B cell (primary cell): Measurements from ENCODE around the gene SLC43A3. TPM values are rescaled to one million over a fixed set of nuclear protein-coding genes. Genes with fewer than 3 reads are reported as not detected.

Experiments used
- ATAC-seq: fragments of 200-7000 bp; cut with Tn5 transposase; one replicate; pipeline ENCODE4 v1.10.0; 2021; ENCODE audit warnings: low read depth, mild to moderate bottlenecking, moderate number of reproducible peaks, moderate library complexity
- CTCF ChIA-PET: fragments of 350-600 bp; sonication (Branson Sonifier 250); formaldehyde crosslinking; loops from one replicate; lab custom pipeline; 2021; ENCODE audit warnings: antibody characterized with exemption, inconsistent platforms; lab: Charles Lee
- POLR2A ChIA-PET: fragments of 350-600 bp; sonication (Branson Sonifier 250); formaldehyde crosslinking; loops from one replicate; lab custom pipeline; 2021; ENCODE audit warnings: antibody characterized with exemption; lab: Charles Lee
- DNase-seq: peaks from one replicate; pipeline ENCODE4 v3.0.0; 2013
- H2AFZ ChIP-seq: 2 replicates; pipeline ENCODE4 v1.6.1; 2012; ENCODE audit warnings: mild to moderate bottlenecking, low read depth, low read length; ENCODE audit not compliant: insufficient read depth, poor library complexity, severe bottlenecking
- H3K27ac ChIP-seq, 2 donors: 1 replicate in 1 of 2; 2 replicates in 1 of 2; pipeline ENCODE4 v1.5.1; 2012 to 2013; ENCODE audit warnings: low read length in 2 of 2, mild to moderate bottlenecking in 2 of 2, moderate library complexity in 1 of 2
- H3K27me3 ChIP-seq, 4 experiments: fragments of 200-600 bp in 1 of 4; sonication (generic) in 1 of 4; replicated peaks in 1 of 4; 1 replicate in 2 of 4; 2 replicates in 2 of 4; pipeline versions ENCODE4 v1.6.1 to v1.7.0; 2013 to 2016; ENCODE audit warnings: low read length in 3 of 4, mild to moderate bottlenecking in 2 of 4, mixed read lengths in 1 of 4, moderate library complexity in 1 of 4; ENCODE audit not compliant: insufficient read depth in 4 of 4, control insufficient read depth in 3 of 4; ENCODE audit errors: control extremely low read depth in 1 of 4
- H3K36me3 ChIP-seq, 2 experiments: replicated peaks in 1 of 2; 1 replicate in 1 of 2; 2 replicates in 1 of 2; pipeline versions ENCODE4 v1.6.1 to v1.7.1; 2013; ENCODE audit warnings: low read length in 1 of 2; ENCODE audit not compliant: insufficient read depth in 2 of 2, control insufficient read depth in 1 of 2; ENCODE audit errors: control extremely low read depth in 1 of 2, extremely low read depth in 1 of 2
- H3K4me1 ChIP-seq, 2 donors: fragments of 200-600 bp in 1 of 2; sonication (generic) in 1 of 2; 1 replicate in 1 of 2; 2 replicates in 1 of 2; pipeline versions ENCODE4 v1.5.1 to v1.6.1; 2013 to 2017; ENCODE audit warnings: low read length in 2 of 2; ENCODE audit not compliant: control insufficient read depth in 2 of 2, insufficient read depth in 2 of 2
- H3K4me2 ChIP-seq: replicated peaks from 2 replicates; pipeline ENCODE3; 2012; ENCODE audit warnings: mild to moderate bottlenecking, low read depth, low read length; ENCODE audit not compliant: poor library complexity, severe bottlenecking
- H3K4me3 ChIP-seq, 5 experiments: fragments of 200-600 bp in 1 of 5; sonication (generic) in 1 of 5; 1 replicate in 3 of 5; 2 replicates in 2 of 5; pipeline versions ENCODE4 v1.5.1 to v1.7.0; 2011 to 2016; ENCODE audit warnings: low read length in 4 of 5, mild to moderate bottlenecking in 4 of 5, low read depth in 2 of 5, control low read depth in 1 of 5, moderate library complexity in 1 of 5; ENCODE audit not compliant: insufficient read depth in 1 of 5; ENCODE audit errors: control extremely low read depth in 1 of 5, extremely low read depth in 1 of 5
- H3K79me2 ChIP-seq: fragments of 200-600 bp; sonication (generic); one replicate; pipeline ENCODE4 v1.6.0; 2016; ENCODE audit warnings: low read length; ENCODE audit not compliant: control insufficient read depth, insufficient read depth
- H3K9ac ChIP-seq: fragments of 200-600 bp; sonication (generic); 2 replicates; pipeline ENCODE4 v1.6.1; 2017; ENCODE audit warnings: mild to moderate bottlenecking, low read length, moderate library complexity
- H3K9me3 ChIP-seq, 3 donors: one replicate each; pipeline versions ENCODE4 v1.6.1 to v1.7.1; 2013; ENCODE audit warnings: low read length in 2 of 3; ENCODE audit not compliant: control insufficient read depth in 2 of 3, insufficient read depth in 1 of 3; ENCODE audit errors: control extremely low read depth in 1 of 3
- H4K20me1 ChIP-seq: 2 replicates; pipeline ENCODE4 v1.6.0; 2012; ENCODE audit warnings: mild to moderate bottlenecking, low read length; ENCODE audit not compliant: insufficient read depth, control insufficient read depth, poor library complexity, severe bottlenecking
- H3K27ac Mint-ChIP-seq: one replicate; pipeline ENCODE4 v1.8.0; 2021; ENCODE audit warnings: mixed read lengths
- H3K27me3 Mint-ChIP-seq: one replicate; pipeline ENCODE4 v1.8.0; 2021; ENCODE audit warnings: mixed read lengths
- H3K4me1 Mint-ChIP-seq: one replicate; pipeline ENCODE4 v1.8.0; 2021; ENCODE audit warnings: mixed read lengths
- H3K4me3 Mint-ChIP-seq: one replicate; pipeline ENCODE4 v1.8.0; 2021; ENCODE audit warnings: mixed read lengths
- H3K9me3 Mint-ChIP-seq: one replicate; pipeline ENCODE4 v1.8.0; 2022; ENCODE audit warnings: mixed read lengths; ENCODE audit not compliant: insufficient read depth
- CTCF ChIP-seq: fragments of 200-600 bp; IDR thresholded peaks from one replicate; pipeline ENCODE4 v1.8.0; 2022; ENCODE audit warnings: antibody characterized with exemption, mild to moderate bottlenecking
- EZH2 ChIP-seq: IDR thresholded peaks from 2 replicates; pipeline ENCODE4 v1.6.1; 2012; ENCODE audit warnings: borderline replicate concordance, low read depth, mild to moderate bottlenecking, moderate library complexity, low read length; ENCODE audit not compliant: insufficient read depth, poor library complexity, severe bottlenecking
- WGBS: methylation state at CpG from one replicate; pipeline ENCODE4 v1.1.5; 2013; ENCODE audit warnings: missing lambda C conversion rate; ENCODE audit not compliant: insufficient coverage; 5-methylcytosine and 5-hydroxymethylcytosine counted together
- intact Hi-C: fragments of 100-400 bp; cut with micrococcal nuclease; formaldehyde crosslinking; loops from one replicate; pipeline ENCODE4 v1.10.0; 2022
- polyA plus RNA-seq: library from polyadenylated mRNA; depleted of rRNA; stranded (reverse); fragments of >200 nt; gene quantifications from 2 replicates; pipeline ENCODE4 v1.2.3, GENCODE V29; 2012
- total RNA-seq, 2 donors: library from RNA; stranded (reverse); fragments of 120-200 nt in 1 of 2; gene quantifications; 1 replicate in 1 of 2; 2 replicates in 1 of 2; pipeline versions ENCODE4 v1.2.3 to v1.2.4, GENCODE V29; 2013 to 2022

The SLC43A3 gene
- total and polyA plus RNA-seq, 2 donors (not counting 1 experiment from before 2014, with no cell fraction given) = 7.6 to 20.9 TPM

GRCh38 chr11:57370941-57371340 lies 56.0 kb downstream of the SLC43A3 start:
- H3K27me3 Mint-ChIP-seq = peaks cover 11% of the 10 kb centered on the region
- no peak overlapping the region for H2AFZ ChIP-seq
- H3K4me3 Mint-ChIP-seq = no peak overlapping the region
- POLR2A ChIA-PET = no interaction called here
- H3K4me2 ChIP-seq = no peak overlapping the region
- H3K4me1 ChIP-seq = no peaks in the 10 kb centered on the region
- H3K9ac ChIP-seq = no peak overlapping the region
- H3K4me1 Mint-ChIP-seq = no peaks in the 10 kb centered on the region
- CTCF ChIA-PET = no interaction called here
- no peak overlapping the region for H3K27ac ChIP-seq
- no peak for TF ChIP-seq EZH2
- no peak for TF ChIP-seq CTCF
- H3K36me3 ChIP-seq = no peaks in the 10 kb centered on the region
- ATAC-seq = no peak
- H3K4me3 ChIP-seq = no peak overlapping the region
- DNase-seq = no peak
- no peaks in the 10 kb centered on the region for H3K79me2 ChIP-seq
- H3K9me3 ChIP-seq = no peaks in the 10 kb centered on the region
- H3K9me3 Mint-ChIP-seq = no peaks in the 10 kb centered on the region
- H4K20me1 ChIP-seq = no peaks in the 10 kb centered on the region
- intact Hi-C loops = no loop called here
- H3K27me3 ChIP-seq = no peaks in the 10 kb centered on the region
- H3K27ac Mint-ChIP-seq = no peak overlapping the region

GRCh38 chr11:57370251-57370650 lies 56.7 kb downstream of the SLC43A3 start:
- H3K4me1 Mint-ChIP-seq = no peaks in the 10 kb centered on the region

More at GRCh38 chr11:57370251-57370650, 56.7 kb downstream of the SLC43A3 start:
- Histone ChIP-seq H3K79me2 (no peaks in the 10 kb centered on the region), H2AFZ (no peak overlapping the region), H3K4me2 (no peak overlapping the region), H3K9me3 (no peaks in the 10 kb centered on the region), H3K36me3 (no peaks in the 10 kb centered on the region), H3K27ac (no peak overlapping the region), H3K9ac (no peak overlapping the region), H4K20me1 (no peaks in the 10 kb centered on the region), H3K27me3 (no peaks in the 10 kb centered on the region), H3K4me3 (no peak overlapping the region), H3K4me1 (no peaks in the 10 kb centered on the region)
- intact Hi-C loops = no loop called here
- no peak overlapping the region for H3K27ac Mint-ChIP-seq
- 100% methylated on average over 3 of the region's 7 CpGs for WGBS
- ChIA-PET CTCF (no interaction called here), POLR2A (no interaction called here)
- TF ChIP-seq CTCF (no peak), EZH2 (no peak)
- H3K27me3 Mint-ChIP-seq = peaks cover 11% of the 10 kb centered on the region
- no peaks in the 10 kb centered on the region for H3K9me3 Mint-ChIP-seq
- ATAC-seq (no peak), DNase-seq (no peak)
- no peak overlapping the region for H3K4me3 Mint-ChIP-seq
